Spleen (tissue), 13 donors: ENCODE data around the gene OXLD1. TPM values are rescaled to one million over a fixed set of nuclear protein-coding genes. Genes with fewer than 3 reads are reported as not detected.

Experiments used
- DNase-seq: peaks from one replicate; pipeline ENCODE4 v3.0.0-alpha.2; 2020
- H3K27ac ChIP-seq, 8 donors: fragments of 200-600 bp; sonication (generic) in 7 of 8; 1 replicate in 4 of 8; 2 replicates in 4 of 8; pipeline versions ENCODE4 v1.5.0 to v1.8.0; 2016 to 2021; ENCODE audit warnings: inconsistent platforms in 4 of 8, mild to moderate bottlenecking in 4 of 8, moderate library complexity in 1 of 8
- H3K27me3 ChIP-seq, 7 donors: fragments of 200-600 bp; sonication (generic) in 6 of 7; replicated peaks in 1 of 7; 1 replicate in 4 of 7; 2 replicates in 3 of 7; pipeline versions ENCODE4 v1.5.0 to v1.8.0; 2016 to 2021; ENCODE audit warnings: inconsistent platforms in 3 of 7, mild to moderate bottlenecking in 1 of 7
- H3K36me3 ChIP-seq, 6 donors: fragments of 200-600 bp; sonication (generic) in 5 of 6; 1 replicate in 4 of 6; 2 replicates in 2 of 6; pipeline versions ENCODE4 v1.5.0 to v1.8.0; 2016 to 2021; ENCODE audit warnings: inconsistent platforms in 2 of 6
- H3K4me1 ChIP-seq, 6 donors: fragments of 200-600 bp; sonication (generic) in 5 of 6; 1 replicate in 3 of 6; 2 replicates in 3 of 6; pipeline versions ENCODE4 v1.5.0 to v1.8.0; 2016 to 2021; ENCODE audit warnings: inconsistent platforms in 3 of 6
- H3K4me3 ChIP-seq, 8 donors: fragments of 200-600 bp; sonication (generic) in 7 of 8; 1 replicate in 4 of 8; 2 replicates in 4 of 8; pipeline versions ENCODE4 v1.5.0 to v1.8.0; 2016 to 2021; ENCODE audit warnings: inconsistent platforms in 4 of 8, mild to moderate bottlenecking in 4 of 8, moderate library complexity in 2 of 8
- H3K9me3 ChIP-seq, 8 donors: fragments of 200-600 bp; sonication (generic) in 7 of 8; 1 replicate in 4 of 8; 2 replicates in 4 of 8; pipeline versions ENCODE4 v1.5.0 to v1.8.0; 2016 to 2021; ENCODE audit warnings: inconsistent platforms in 4 of 8
- CTCF ChIP-seq, 11 experiments: fragments of 200-600 bp in 7 of 11; fragments of 450-650 bp in 4 of 11; sonication (generic) in 4 of 11; IDR thresholded peaks in 8 of 11; conservative IDR thresholded peaks in 3 of 11; 1 replicate in 7 of 11; 2 replicates in 4 of 11; pipeline versions ENCODE4 v1.4.0 to v1.8.0; 2016 to 2021; ENCODE audit warnings: antibody characterized with exemption in 11 of 11, inconsistent platforms in 4 of 11, mild to moderate bottlenecking in 1 of 11
- POLR2A ChIP-seq, 3 donors: fragments of 450-650 bp; IDR thresholded peaks; one replicate each; pipeline ENCODE4 v1.5.1; 2017; ENCODE audit warnings: antibody characterized with exemption in 3 of 3, mild to moderate bottlenecking in 1 of 3
- POLR2AphosphoS5 ChIP-seq, 3 donors: sonication (generic); formaldehyde crosslinking; IDR thresholded peaks; one replicate each; pipeline ENCODE4 v1.5.1; 2017; ENCODE audit warnings: antibody characterized with exemption in 3 of 3
- WGBS, 5 donors: extraction: QIAGEN DNeasy Blood & Tissue Kit in 3 of 5; methylation state at CpG; one replicate each; pipeline versions ENCODE4 v1.1.5 to v1.1.7; 2013 to 2018; 5-methylcytosine and 5-hydroxymethylcytosine counted together
- intact Hi-C: fragments of 100-400 bp; cut with DNase I; formaldehyde crosslinking; loops from one replicate; pipeline ENCODE4 v1.15.0; 2023; ENCODE audit warnings: low total_unique reads
- long read RNA-seq, 2 donors: transcript quantifications; one replicate each; lab custom pipeline, GENCODE V29; 2026
- polyA plus RNA-seq, 3 donors: library from polyadenylated mRNA; stranded (reverse); fragments of 200-250 nt; gene quantifications; one replicate each; pipeline ENCODE4 v1.2.1, GENCODE V29; 2013
- total RNA-seq, 7 donors: library from RNA; depleted of rRNA in 3 of 7; stranded (reverse); fragments of >200 nt in 3 of 7; fragmentation: NEBNext Ultra II Directional in 4 of 7; extraction: Animal tissue kit (Norgen Biotek cat#: 25700) in 4 of 7; gene quantifications; one replicate each; pipeline versions ENCODE4 v1.1.0 to v1.2.1, GENCODE V29; 2016 to 2021
- donor health status: healthy with polysubstance abuse.
- donor health status: DM: no; HTN: no; CAD: no; lungs with moderate emphysema.
- donor health status: DM: no; HTN: no; CAD: no.
- donor health status: Bipolar disorder and iron deficiency.
- donor health status: healthy.
- donor health status: DM: no; HTN: no; CAD: no.
- donor health status: DM: yes; HTN: yes; CAD: no.

The OXLD1 gene
- total RNA-seq (10 to 100 TPM; 29.4 to 53.8 (median 32.1) TPM), polyA plus RNA-seq (100 to 1,000 TPM; 102 to 110 (median 106) TPM)
- long read RNA-seq, donor 1, transcript OXLD1-206 (1 exons, 1,600 nt): major isoform, 15 of 36 reads
- long read RNA-seq, donor 1, transcript OXLD1-201 (2 exons, 620 nt): minor isoform, 5 of 36 reads
- long read RNA-seq, donor 1, partial matches to known transcripts: 5 of 36 reads
- long read RNA-seq, donor 1, other reads (novel, unspliced or antisense): 5 of 36 reads
- long read RNA-seq, donor 2, transcript OXLD1-206 (1 exons, 1,600 nt): major isoform, 14 of 18 reads
- long read RNA-seq, donor 2, partial matches to known transcripts: 0 of 18 reads
- long read RNA-seq, donor 2, other reads (novel, unspliced or antisense): 0 of 18 reads

GRCh38 chr17:81666342-81667191 lies at the start of gene OXLD1, which contains the start of gene CCDC137:
OXLD1 (minus strand) TSS chr17:81666605; CDS start chr17:81666577, 28 bp downstream.
CCDC137 (plus strand) TSS chr17:81666737; CDS start chr17:81666767, 30 bp downstream.
- intact Hi-C loops: no loop called here
- peak within 1 kb of the TSS; percentile 86 to 100 (median 96) for H3K4me3 ChIP-seq
- peak; percentile 98 for DNase-seq
- peaks cover 18 to 80% (median 40%) of the 10 kb centered on the region in 6 donors for H3K4me1 ChIP-seq
- H3K9me3 ChIP-seq: no peaks in the 10 kb centered on the region
- peak within 1 kb of the TSS; percentile 93 to 97 (median 96) for H3K27ac ChIP-seq
- 0 to 1% (median 0%) methylated on average over 36 to 96 of the region's 96 CpGs for WGBS, 5 donors
- TF ChIP-seq POLR2A (IDR thresholded peaks at IDR 0.05): peak in 2 of 3 donors; percentile 59 to 73
- TF ChIP-seq POLR2AphosphoS5 (IDR thresholded peaks at IDR 0.05): peak; percentile 99
- peak in 1 of 11 experiments; percentile 7 for TF ChIP-seq CTCF (IDR thresholded peaks at IDR 0.05 in 8 of 11, conservative IDR thresholded peaks at IDR 0.05 in 3 of 11)
- no peaks in the 10 kb centered on the region for H3K27me3 ChIP-seq
- H3K36me3 ChIP-seq: peaks cover 0 to 55% (median 36%) of the 10 kb centered on the region in 6 donors

GRCh38 chr17:81715107-81715871 lies 48.9 kb upstream of the OXLD1 start:
- Histone ChIP-seq H3K4me3 (no peak overlapping the region), H3K4me1 (peaks cover 19 to 48% (median 32%) of the 10 kb centered on the region in 6 donors), H3K9me3 (no peaks in the 10 kb centered on the region), H3K27ac (no peak overlapping the region), H3K36me3 (peaks cover 0 to 42% (median 0%) of the 10 kb centered on the region in 6 donors), H3K27me3 (no peaks in the 10 kb centered on the region)
- TF ChIP-seq CTCF (IDR thresholded peaks at IDR 0.05 in 8 of 11, conservative IDR thresholded peaks at IDR 0.05 in 3 of 11): no peak
- no peak for TF ChIP-seq POLR2AphosphoS5 (IDR thresholded peaks at IDR 0.05)
- no peak for TF ChIP-seq POLR2A (IDR thresholded peaks at IDR 0.05)
- 93 to 96% (median 94%) methylated on average over 9 to 32 of the region's 32 CpGs for WGBS, 5 donors
- intact Hi-C loops: no loop called here
- no peak for DNase-seq

GRCh38 chr17:81714412-81715106 lies 48.2 kb upstream of the OXLD1 start:
- no peaks in the 10 kb centered on the region for H3K27me3 ChIP-seq
- no peak overlapping the region for H3K4me3 ChIP-seq
- H3K4me1 ChIP-seq: peaks cover 22 to 55% (median 34%) of the 10 kb centered on the region in 6 donors
- H3K9me3 ChIP-seq: no peaks in the 10 kb centered on the region
- WGBS, 5 donors: 94 to 97% (median 95%) methylated on average over 23 to 39 of the region's 39 CpGs
- intact Hi-C loops: no loop called here
- peaks cover 0 to 35% (median 0%) of the 10 kb centered on the region in 6 donors for H3K36me3 ChIP-seq
- TF ChIP-seq POLR2A (IDR thresholded peaks at IDR 0.05) (no peak), POLR2AphosphoS5 (IDR thresholded peaks at IDR 0.05) (no peak), CTCF (IDR thresholded peaks at IDR 0.05 in 8 of 11, conservative IDR thresholded peaks at IDR 0.05 in 3 of 11) (no peak)
- no peak for DNase-seq
- no peak overlapping the region for H3K27ac ChIP-seq
